ENCODE data around the gene MCM9.

The MCM9 gene

DNA sequence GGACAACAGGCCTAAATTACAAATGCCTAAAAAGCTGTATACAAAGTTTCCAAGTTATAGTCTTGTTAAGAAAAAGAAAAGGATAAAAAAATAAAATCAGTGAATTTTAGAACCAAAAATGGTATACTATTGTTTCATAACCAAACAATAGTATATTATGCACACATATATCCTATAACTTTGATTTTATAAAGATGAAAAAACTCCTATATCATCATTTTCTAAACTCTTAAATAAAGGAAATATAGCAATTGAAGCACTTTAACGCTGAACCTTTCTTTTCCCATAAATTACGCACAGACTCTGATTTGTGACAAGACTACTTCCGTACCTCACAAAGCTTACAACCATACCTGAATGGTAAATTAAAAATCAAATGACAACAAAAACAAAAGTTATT, 35.9 kb upstream of the MCM9 start:
- no peak overlapping the region for H3K27ac ChIP-seq

DNA sequence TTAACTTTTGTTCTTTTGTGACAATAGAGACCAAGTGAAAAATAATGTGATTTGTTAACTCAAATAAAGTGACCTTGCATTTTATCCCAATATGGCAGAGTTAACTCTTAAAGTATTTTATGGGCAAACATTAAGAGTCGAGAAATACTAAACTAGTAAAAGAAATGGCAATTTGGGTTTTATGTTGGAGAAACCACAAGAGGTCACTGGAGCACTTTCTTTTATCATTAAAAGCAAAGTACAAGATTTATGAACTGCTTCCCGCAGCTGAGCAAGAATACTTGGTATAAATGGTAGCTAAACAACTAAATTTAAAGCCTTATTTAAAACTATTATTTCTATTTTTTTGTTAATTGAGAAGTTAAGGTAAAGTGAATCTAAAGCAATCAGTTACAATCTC, 33.5 kb upstream of the MCM9 start:
- TF ChIP-seq, protein P1, sequence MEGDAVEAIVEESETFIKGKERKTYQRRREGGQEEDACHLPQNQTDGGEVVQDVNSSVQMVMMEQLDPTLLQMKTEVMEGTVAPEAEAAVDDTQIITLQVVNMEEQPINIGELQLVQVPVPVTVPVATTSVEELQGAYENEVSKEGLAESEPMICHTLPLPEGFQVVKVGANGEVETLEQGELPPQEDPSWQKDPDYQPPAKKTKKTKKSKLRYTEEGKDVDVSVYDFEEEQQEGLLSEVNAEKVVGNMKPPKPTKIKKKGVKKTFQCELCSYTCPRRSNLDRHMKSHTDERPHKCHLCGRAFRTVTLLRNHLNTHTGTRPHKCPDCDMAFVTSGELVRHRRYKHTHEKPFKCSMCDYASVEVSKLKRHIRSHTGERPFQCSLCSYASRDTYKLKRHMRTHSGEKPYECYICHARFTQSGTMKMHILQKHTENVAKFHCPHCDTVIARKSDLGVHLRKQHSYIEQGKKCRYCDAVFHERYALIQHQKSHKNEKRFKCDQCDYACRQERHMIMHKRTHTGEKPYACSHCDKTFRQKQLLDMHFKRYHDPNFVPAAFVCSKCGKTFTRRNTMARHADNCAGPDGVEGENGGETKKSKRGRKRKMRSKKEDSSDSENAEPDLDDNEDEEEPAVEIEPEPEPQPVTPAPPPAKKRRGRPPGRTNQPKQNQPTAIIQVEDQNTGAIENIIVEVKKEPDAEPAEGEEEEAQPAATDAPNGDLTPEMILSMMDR (conservative IDR thresholded peaks at IDR 0.05): peak; percentile 72
- H3K27ac ChIP-seq: no peak overlapping the region; the same call in 1 of the 2 replicates

More for the DNA sequence above, 35.9 kb upstream of the MCM9 start:
- TF ChIP-seq, protein P1 (conservative IDR thresholded peaks at IDR 0.05): no peak

DNA sequence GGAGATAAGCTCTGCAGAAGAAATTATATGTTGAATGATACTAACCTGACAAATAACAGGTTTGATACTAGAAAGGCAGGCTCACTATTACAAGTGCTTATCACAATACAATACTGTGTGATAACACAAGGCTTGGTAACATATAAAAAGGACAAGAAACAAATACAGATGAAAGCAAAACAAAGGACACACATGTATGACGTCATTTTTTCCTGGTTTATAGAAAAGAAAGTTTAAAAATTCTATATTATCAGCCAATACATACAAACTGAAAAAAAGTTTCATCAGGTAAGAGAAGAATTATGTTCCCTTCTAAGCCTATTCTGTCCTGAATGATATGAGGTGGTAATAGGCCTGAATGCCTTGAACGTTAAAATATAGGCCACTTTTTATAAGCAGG, 32.3 kb upstream of the MCM9 start:
- TF ChIP-seq, protein P1 (conservative IDR thresholded peaks at IDR 0.05): no peak
- no peak overlapping the region for H3K27ac ChIP-seq

DNA sequence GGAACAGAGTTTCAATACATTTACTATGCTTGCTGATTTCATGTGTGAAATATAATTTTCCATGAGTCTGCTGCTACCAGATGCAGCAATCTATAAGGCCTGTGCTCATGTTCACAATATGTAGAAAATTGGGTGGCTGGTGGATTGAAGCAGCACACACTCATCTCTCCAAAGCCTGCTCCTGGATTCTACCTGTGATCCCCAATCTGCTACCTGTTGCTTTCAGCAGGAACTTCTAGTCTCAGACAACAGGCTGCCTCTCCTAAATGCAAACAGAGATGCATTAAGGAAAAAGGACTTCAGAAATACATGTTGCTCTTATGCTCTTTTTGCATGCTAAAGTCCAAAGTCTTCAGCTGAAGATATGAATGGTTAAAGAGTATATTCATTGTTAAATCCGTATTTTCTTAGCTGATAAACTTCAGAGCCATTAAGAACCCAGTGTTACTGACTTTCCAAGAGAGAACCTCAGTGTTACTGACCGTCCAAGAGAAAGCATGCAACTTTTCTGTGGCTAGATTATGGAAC, 30.9 kb upstream of the MCM9 start:
- TF ChIP-seq, protein P1 (conservative IDR thresholded peaks at IDR 0.05): no peak
- peak overlapping the region; percentile 25; the same call in 1 of the 2 replicates for H3K27ac ChIP-seq

DNA sequence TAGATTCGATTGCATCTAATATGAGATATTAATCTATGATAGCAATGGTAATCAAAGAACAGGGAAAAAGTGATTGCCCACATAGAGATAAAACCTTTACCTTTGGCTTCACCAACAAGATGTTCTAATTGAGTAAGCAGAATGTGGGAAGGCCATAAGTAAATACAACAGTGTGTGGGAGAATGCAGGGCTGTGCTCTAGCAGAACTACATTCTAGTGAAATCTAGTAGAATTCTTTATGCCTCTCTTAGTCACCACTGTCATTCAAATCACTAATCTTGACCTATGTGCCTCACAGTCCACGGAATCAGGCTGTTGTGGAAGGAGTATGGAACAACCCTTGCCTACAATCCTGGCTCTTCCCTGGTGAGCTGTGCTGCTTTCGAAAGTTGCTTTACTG, 30.4 kb upstream of the MCM9 start:
- TF ChIP-seq, protein P1 (conservative IDR thresholded peaks at IDR 0.05): no peak
- peak overlapping the region; percentile 25; the same call in 1 of the 2 replicates for H3K27ac ChIP-seq

DNA sequence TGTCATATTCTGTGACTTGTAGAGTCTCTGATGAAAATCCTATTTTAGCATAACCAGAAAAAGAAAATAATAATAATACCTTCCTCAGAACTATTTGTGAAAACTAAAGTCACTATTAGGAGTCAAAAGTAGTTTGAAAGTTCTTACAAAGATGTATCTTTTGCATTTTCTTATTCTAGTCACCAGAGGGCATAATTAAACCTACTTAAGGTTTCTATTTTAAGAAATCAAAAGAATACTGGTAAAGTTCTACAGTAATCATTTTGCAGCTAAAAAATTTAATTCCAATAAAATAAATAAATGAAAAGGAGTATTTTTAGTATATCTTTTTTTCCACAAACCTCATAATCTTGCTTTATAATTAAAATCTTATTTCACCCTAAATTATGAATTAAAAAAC, 28.0 kb upstream of the MCM9 start:
- TF ChIP-seq, protein P1 (conservative IDR thresholded peaks at IDR 0.05): peak; percentile 54
- H3K27ac ChIP-seq: no peak overlapping the region

DNA sequence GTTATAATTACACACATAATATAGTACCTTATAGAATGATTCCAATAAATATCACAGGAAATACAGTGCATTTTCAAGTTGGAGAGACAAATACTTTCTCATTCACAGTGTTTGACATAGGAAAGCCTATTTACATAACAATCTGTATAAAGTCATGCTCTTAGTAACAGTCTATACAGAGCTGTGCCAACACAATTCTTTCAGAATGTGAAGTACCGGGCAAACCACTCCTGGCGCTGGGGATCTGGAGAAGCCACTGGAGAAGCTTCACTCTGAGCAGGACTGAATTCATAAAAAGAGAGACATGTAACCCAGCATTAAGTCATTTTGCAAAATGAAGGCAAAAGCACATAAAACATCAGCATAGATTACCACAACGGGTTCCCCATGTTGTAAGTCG, 24.9 kb upstream of the MCM9 start:
- TF ChIP-seq, protein P1 (conservative IDR thresholded peaks at IDR 0.05): no peak
- no peak overlapping the region; the same call in 1 of the 2 replicates for H3K27ac ChIP-seq

Measured in VCaP (cell line).